ENCODE data around the gene CARNS1.
A peak's percentile ranks its signal among the peaks of the same experiment; 100 is the strongest.

Gene CARNS1

DNA sequence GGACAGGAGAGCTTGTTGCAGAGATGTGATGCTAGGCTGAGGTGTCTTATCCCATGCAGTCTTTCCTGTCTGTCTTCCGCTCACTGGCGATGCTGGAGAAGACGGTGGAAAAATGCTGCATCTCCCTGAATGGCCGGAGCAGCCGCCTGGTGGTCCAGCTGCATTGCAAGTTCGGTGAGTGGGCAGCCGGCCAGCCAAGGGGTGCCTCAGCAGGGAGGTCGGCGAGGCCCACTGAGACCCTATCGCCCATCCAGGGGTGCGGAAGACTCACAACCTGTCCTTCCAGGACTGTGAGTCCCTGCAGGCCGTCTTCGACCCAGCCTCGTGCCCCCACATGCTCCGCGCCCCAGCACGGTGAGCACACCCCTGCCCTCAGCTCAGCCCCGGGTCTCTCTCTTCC, 22.0 kb upstream of the CARNS1 start:
- H3K36me3 ChIP-seq = peaks cover 38% of the 10 kb centered on the region
- H3K4me3 ChIP-seq (ENCODE audit: low read depth in 1 of 2, low read length in 1 of 2) = no peak overlapping the region
- no peak overlapping the region for H3K27ac ChIP-seq
- H3K27me3 ChIP-seq = no peaks in the 10 kb centered on the region
- no peaks in the 10 kb centered on the region for H3K9me3 ChIP-seq
- TF ChIP-seq CTCF (IDR thresholded peaks at IDR 0.05) = no peak
- H3K4me1 ChIP-seq (ENCODE audit: control insufficient read depth in 1 of 2, insufficient read depth in 1 of 2, low read depth in 1 of 2, low read length in 1 of 2) = peaks cover 36 to 38% of the 10 kb centered on the region in 2 experiments

DNA sequence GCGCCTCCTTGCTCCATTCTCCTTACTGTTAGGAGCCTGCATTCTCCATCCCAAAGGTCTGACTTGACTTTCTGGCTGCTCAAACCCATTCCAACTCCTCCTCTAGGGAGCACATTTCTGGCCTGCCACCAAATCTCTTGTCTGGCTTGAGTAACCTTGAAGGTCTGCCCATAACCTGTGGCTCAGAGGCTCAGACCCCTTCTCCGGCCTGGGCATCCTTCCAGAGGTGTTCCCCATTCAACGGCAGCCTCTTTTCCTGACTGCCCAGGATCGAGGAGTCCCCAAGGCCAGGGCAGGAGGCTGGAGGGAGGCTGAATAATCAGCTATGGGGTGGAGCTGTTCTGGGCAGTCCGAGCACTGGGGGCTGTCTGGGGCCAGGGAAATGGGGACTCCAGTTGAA, 21.5 kb upstream of the CARNS1 start:
- Histone ChIP-seq H3K4me1 (ENCODE audit: control insufficient read depth in 1 of 2, insufficient read depth in 1 of 2, low read depth in 1 of 2, low read length in 1 of 2) (peaks cover 38 to 40% of the 10 kb centered on the region in 2 experiments), H3K36me3 (peaks cover 43% of the 10 kb centered on the region), H3K4me3 (ENCODE audit: low read depth in 1 of 2, low read length in 1 of 2) (no peak overlapping the region), H3K9me3 (no peaks in the 10 kb centered on the region), H3K27ac (no peak overlapping the region), H3K27me3 (no peaks in the 10 kb centered on the region)
- TF ChIP-seq CTCF (IDR thresholded peaks at IDR 0.05) = no peak

DNA sequence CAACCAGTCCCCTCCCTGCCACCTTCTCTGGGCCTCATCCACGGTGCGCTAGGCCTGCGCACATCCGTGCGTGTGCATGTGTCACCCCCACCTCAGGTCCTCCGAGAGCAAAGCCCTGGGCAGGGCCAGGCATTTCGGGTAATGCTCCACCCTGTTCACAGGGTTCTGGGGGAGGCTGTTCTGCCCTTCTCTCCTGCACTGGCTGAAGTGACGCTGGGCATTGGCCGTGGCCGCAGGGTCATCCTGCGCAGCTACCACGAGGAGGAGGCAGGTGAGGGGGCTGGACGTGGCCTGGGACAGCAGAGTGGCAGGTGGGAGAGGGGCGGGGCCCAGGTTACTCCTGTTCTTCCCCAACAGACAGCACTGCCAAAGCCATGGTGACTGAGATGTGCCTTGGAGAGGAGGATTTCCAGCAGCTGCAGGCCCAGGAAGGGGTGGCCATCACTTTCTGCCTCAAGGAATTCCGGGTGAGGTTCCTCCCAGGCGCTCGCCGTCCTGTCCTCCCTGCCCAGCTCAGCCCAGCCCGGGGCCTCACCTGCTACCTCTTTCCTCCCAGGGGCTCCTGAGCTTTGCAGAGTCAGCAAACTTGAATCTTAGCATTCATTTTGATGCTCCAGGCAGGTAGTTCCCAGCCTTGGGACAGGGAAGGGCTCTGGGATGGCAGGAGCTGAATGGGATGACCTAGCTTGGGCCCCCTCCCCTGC, 19.8 kb upstream of the CARNS1 start:
- no peak for TF ChIP-seq CTCF (IDR thresholded peaks at IDR 0.05)
- peaks cover 52 to 56% of the 10 kb centered on the region in 2 experiments for H3K4me1 ChIP-seq (ENCODE audit: control insufficient read depth in 1 of 2, insufficient read depth in 1 of 2, low read depth in 1 of 2, low read length in 1 of 2)
- no peaks in the 10 kb centered on the region for H3K9me3 ChIP-seq
- no peak overlapping the region for H3K4me3 ChIP-seq (ENCODE audit: low read depth in 1 of 2, low read length in 1 of 2)
- no peaks in the 10 kb centered on the region for H3K27me3 ChIP-seq
- peaks cover 60% of the 10 kb centered on the region for H3K36me3 ChIP-seq
- no peak overlapping the region for H3K27ac ChIP-seq

- peaks cover 51 to 53% of the 10 kb centered on the region in 2 experiments for H3K4me1 ChIP-seq (ENCODE audit: control insufficient read depth in 1 of 2, insufficient read depth in 1 of 2, low read depth in 1 of 2, low read length in 1 of 2)
- H3K36me3 ChIP-seq = peaks cover 60% of the 10 kb centered on the region
- H3K9me3 ChIP-seq = no peaks in the 10 kb centered on the region
- no peak overlapping the region for H3K4me3 ChIP-seq (ENCODE audit: low read depth in 1 of 2, low read length in 1 of 2)
- TF ChIP-seq CTCF (IDR thresholded peaks at IDR 0.05) = no peak
- peak overlapping the region; percentile 54 for H3K27ac ChIP-seq
- no peaks in the 10 kb centered on the region for H3K27me3 ChIP-seq
These were observed 19.3 kb upstream of the CARNS1 start for GRCh38 chr11:67396259-67396581.

DNA sequence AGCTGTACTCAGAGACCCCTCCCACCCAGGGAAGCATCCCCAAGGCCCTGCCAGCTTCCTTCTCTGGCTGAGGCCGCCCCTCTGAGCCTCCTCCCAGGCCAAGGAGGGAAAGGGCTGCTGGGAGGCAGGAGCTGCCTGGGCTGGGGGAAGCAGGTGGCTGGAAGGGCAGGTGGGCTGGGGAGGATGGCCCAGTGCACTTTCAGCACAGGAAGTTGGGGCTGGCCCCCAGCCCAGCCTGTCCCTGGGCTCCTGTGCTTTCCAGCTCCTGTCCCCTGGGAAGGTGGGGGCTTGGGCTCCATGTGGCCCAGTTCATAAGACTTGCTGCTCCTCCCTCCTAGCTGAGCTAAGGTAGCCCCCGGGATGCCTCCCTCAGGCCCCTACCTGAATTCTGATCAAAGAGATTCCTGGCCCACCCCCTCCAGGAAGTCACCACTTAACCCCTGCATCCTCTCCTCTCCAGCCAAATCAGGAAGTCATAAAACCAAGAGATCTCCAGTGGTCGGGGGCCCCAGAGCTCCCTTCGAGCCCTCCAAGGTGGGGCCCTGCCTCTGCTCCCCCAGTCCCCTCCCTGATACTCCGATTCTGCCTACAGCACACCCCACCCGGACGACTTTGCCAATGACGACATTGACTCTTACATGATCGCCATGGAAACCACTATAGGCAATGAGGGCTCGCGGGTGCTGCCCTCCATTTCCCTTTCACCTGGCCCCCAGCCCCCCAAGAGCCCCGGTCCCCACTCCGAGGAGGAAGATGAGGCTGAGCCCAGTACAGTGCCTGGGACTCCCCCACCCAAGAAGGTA, 18.7 kb upstream of the CARNS1 start:
- H3K36me3 ChIP-seq = peaks cover 60% of the 10 kb centered on the region
- TF ChIP-seq CTCF (IDR thresholded peaks at IDR 0.05) = no peak
- H3K9me3 ChIP-seq = no peaks in the 10 kb centered on the region
- peak overlapping the region; percentile 54 for H3K27ac ChIP-seq
- no peak overlapping the region for H3K4me3 ChIP-seq (ENCODE audit: low read depth in 1 of 2, low read length in 1 of 2)
- peaks cover 48 to 49% of the 10 kb centered on the region in 2 experiments for H3K4me1 ChIP-seq (ENCODE audit: control insufficient read depth in 1 of 2, insufficient read depth in 1 of 2, low read depth in 1 of 2, low read length in 1 of 2)
- H3K27me3 ChIP-seq = no peaks in the 10 kb centered on the region
